Measurements from ENCODE around the gene WNK1.

GRCh38 chr12:751999-752694, at the start of gene WNK1:
- TF ChIP-seq CTCF (IDR thresholded peaks at IDR 0.05; ENCODE audit: insufficient read depth, low read depth, low read length) (no peak), EZH2 (IDR thresholded peaks at IDR 0.05; ENCODE audit: insufficient read depth, low read length) (no peak)

Data from astrocyte (in vitro differentiated cells and primary cell).